Spleen (tissue), 7 donors: ENCODE measurements around the gene SUGP2.

Experiments
- POLR2A ChIP-seq, 3 donors: fragments of 450-650 bp; IDR thresholded peaks; one replicate each; pipeline ENCODE4 v1.5.1; 2017; ENCODE audit warnings: antibody characterized with exemption in 3 of 3, mild to moderate bottlenecking in 1 of 3
- POLR2AphosphoS5 ChIP-seq, 3 donors: sonication (generic); formaldehyde crosslinking; IDR thresholded peaks; one replicate each; pipeline ENCODE4 v1.5.1; 2017; ENCODE audit warnings: antibody characterized with exemption in 3 of 3
- TF ChIP-seq, protein P1 (sequence below), 11 experiments: fragments of 200-600 bp in 7 of 11; fragments of 450-650 bp in 4 of 11; sonication (generic) in 4 of 11; IDR thresholded peaks in 8 of 11; conservative IDR thresholded peaks in 3 of 11; 1 replicate in 7 of 11; 2 replicates in 4 of 11; pipeline versions ENCODE4 v1.4.0 to v1.8.0; 2016 to 2021; ENCODE audit warnings: antibody characterized with exemption in 11 of 11, inconsistent platforms in 4 of 11, mild to moderate bottlenecking in 1 of 11
- donor health status: DM: no; HTN: no; CAD: no; lungs with moderate emphysema.
- donor health status: DM: no; HTN: no; CAD: no.
- donor health status: DM: no; HTN: no; CAD: no.

DNA sequence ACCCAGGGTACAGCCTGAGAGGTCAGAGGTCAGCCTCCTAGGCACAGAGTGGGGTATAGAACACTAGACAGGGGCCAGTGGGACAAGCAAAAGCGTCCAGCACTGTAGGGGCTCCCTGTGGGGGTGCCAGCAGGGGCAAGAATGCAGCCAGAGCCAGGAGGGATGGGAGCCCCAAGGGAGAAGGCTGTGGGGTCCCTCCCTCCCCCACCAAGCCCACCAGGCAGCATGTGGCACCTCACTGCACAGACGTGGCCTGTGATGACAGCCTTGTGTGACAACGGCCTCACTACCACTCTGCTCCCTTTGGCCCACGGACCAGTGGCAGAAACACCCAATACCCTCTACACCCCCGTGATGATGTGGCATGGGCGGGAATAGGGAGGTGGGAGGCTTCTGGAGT is 10.2 kb upstream of the SUGP2 start:
- no peak for TF ChIP-seq POLR2AphosphoS5 (IDR thresholded peaks at IDR 0.05)
- TF ChIP-seq POLR2A (IDR thresholded peaks at IDR 0.05): no peak
- TF ChIP-seq, protein P1, sequence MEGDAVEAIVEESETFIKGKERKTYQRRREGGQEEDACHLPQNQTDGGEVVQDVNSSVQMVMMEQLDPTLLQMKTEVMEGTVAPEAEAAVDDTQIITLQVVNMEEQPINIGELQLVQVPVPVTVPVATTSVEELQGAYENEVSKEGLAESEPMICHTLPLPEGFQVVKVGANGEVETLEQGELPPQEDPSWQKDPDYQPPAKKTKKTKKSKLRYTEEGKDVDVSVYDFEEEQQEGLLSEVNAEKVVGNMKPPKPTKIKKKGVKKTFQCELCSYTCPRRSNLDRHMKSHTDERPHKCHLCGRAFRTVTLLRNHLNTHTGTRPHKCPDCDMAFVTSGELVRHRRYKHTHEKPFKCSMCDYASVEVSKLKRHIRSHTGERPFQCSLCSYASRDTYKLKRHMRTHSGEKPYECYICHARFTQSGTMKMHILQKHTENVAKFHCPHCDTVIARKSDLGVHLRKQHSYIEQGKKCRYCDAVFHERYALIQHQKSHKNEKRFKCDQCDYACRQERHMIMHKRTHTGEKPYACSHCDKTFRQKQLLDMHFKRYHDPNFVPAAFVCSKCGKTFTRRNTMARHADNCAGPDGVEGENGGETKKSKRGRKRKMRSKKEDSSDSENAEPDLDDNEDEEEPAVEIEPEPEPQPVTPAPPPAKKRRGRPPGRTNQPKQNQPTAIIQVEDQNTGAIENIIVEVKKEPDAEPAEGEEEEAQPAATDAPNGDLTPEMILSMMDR (IDR thresholded peaks at IDR 0.05 in 8 of 11, conservative IDR thresholded peaks at IDR 0.05 in 3 of 11): no peak
